K562 (cell line): ENCODE data around the gene TNFSF13. TPM values are rescaled to one million over a fixed set of nuclear protein-coding genes. Genes with fewer than 3 reads are reported as not detected.
A peak's percentile ranks its signal among the peaks of the same experiment; 100 is the strongest.

ENCODE experiments used
- CCNT2 ChIP-seq: IDR thresholded peaks from 2 replicates; pipeline ENCODE4 v1.6.1; 2011; ENCODE audit warnings: borderline replicate concordance, low read depth, mild to moderate bottlenecking, moderate library complexity, mixed read lengths, low read length; ENCODE audit not compliant: insufficient read length; ENCODE audit errors: extremely low read depth
- ETV6 ChIP-seq, 3 experiments: fragments of 150-350 bp in 1 of 3; sonication (generic) in 1 of 3; formaldehyde crosslinking in 1 of 3; IDR thresholded peaks; 2 replicates each; pipeline versions ENCODE4 v1.6.1 to v1.8.0; 2014 to 2022; ENCODE audit warnings: borderline replicate concordance in 2 of 3, low read depth in 2 of 3, antibody characterized with exemption in 1 of 3, low read length in 1 of 3, mild to moderate bottlenecking in 1 of 3, missing genetic modification reagents in 1 of 3
- FOXP1 ChIP-seq: sonication (generic); formaldehyde crosslinking; IDR thresholded peaks from 2 replicates; pipeline ENCODE4 v1.8.0; 2022; ENCODE audit warnings: mild to moderate bottlenecking, missing genetic modification reagents
- SIRT6 ChIP-seq: IDR thresholded peaks from one replicate; pipeline ENCODE4 v1.6.1; 2012; ENCODE audit warnings: low read depth, mild to moderate bottlenecking, control low read depth, inconsistent platforms, low read length, moderate library complexity
- SPI1 ChIP-seq: IDR thresholded peaks from 2 replicates; pipeline ENCODE4 v1.6.1; 2011; ENCODE audit warnings: low read depth, low read length, control low read depth, borderline replicate concordance
- ZBTB1 ChIP-seq: sonication (generic); formaldehyde crosslinking; IDR thresholded peaks from 2 replicates; pipeline ENCODE4 v1.8.1; 2023; ENCODE audit warnings: missing genetic modification reagents, low read depth, mild to moderate bottlenecking, borderline replicate concordance
- ZKSCAN1 ChIP-seq: fragments of 150-350 bp; IDR thresholded peaks from 2 replicates; pipeline ENCODE4 v1.6.1; 2016; ENCODE audit warnings: low read depth, low read length
- polyA plus RNA-seq, 8 experiments: library from polyadenylated mRNA; depleted of rRNA in 4 of 8; stranded (reverse) in 5 of 8; unstranded in 3 of 8; fragments of >200 nt; fragmentation: Nextera tagmentation in 2 of 8; fragmentation: Illumina TruSeq in 1 of 8; extraction: Ambion mirVana in 2 of 8; extraction: Trizol in 1 of 8; gene quantifications; 2 replicates each; pipeline versions ENCODE4 v1.2.1 to v1.2.3, GENCODE V29; 2011 to 2014; ENCODE audit warnings: inconsistent platforms in 1 of 8, missing spikeins in 1 of 8
- total RNA-seq, 7 experiments: library from RNA; depleted of rRNA in 6 of 7; stranded (reverse); fragments of >200 nt in 6 of 7; fragmentation: Illumina TruSeq in 2 of 7; extraction: Trizol in 2 of 7; gene quantifications; 2 replicates each; pipeline versions ENCODE4 v1.2.1 to v1.2.3, GENCODE V29; 2011 to 2021; ENCODE audit warnings: low replicate concordance in 1 of 7
- TF ChIP-seq, protein P1 (sequence below): fragments of 450-650 bp; IDR thresholded peaks from 2 replicates; pipeline ENCODE4 v1.6.1; 2016; ENCODE audit warnings: low read depth
- TF ChIP-seq, protein P2 (sequence below): fragments of 450-650 bp; IDR thresholded peaks from 2 replicates; pipeline ENCODE4 v1.6.1; 2016; ENCODE audit warnings: borderline replicate concordance
- TF ChIP-seq, protein P3 (sequence below): fragments of 250-450 bp; sonication (Bioruptor Pico); IDR thresholded peaks from 2 replicates; pipeline ENCODE4 v1.8.0; 2021; ENCODE audit warnings: borderline replicate concordance, mild to moderate bottlenecking, moderate library complexity; ENCODE audit not compliant: poor library complexity, severe bottlenecking
- TF ChIP-seq, protein P4 (sequence below): fragments of 250-450 bp; sonication (Bioruptor Pico); IDR thresholded peaks from 2 replicates; pipeline ENCODE4 v1.9.0; 2021; ENCODE audit warnings: mild to moderate bottlenecking
- TF ChIP-seq, protein P5 (sequence below), 3 experiments: IDR thresholded peaks in 2 of 3; conservative IDR thresholded peaks in 1 of 3; 2 replicates each; pipeline ENCODE4 v1.5.1; 2011 to 2012; ENCODE audit warnings: low read length in 3 of 3, mild to moderate bottlenecking in 3 of 3, control low read depth in 2 of 3, improper control_type of control experiment in 1 of 3, inconsistent platforms in 1 of 3, low read depth in 1 of 3, mixed read lengths in 1 of 3, moderate library complexity in 1 of 3; ENCODE audit not compliant: insufficient read depth in 2 of 3

TNFSF13 gene
- total and polyA plus RNA-seq, 9 of the 15 experiments (the other 6 are each of a cell fraction or from before 2014, with no cell fraction given) = 0.04 to 0.51 (median 0.19) TPM; not detected in 1

DNA sequence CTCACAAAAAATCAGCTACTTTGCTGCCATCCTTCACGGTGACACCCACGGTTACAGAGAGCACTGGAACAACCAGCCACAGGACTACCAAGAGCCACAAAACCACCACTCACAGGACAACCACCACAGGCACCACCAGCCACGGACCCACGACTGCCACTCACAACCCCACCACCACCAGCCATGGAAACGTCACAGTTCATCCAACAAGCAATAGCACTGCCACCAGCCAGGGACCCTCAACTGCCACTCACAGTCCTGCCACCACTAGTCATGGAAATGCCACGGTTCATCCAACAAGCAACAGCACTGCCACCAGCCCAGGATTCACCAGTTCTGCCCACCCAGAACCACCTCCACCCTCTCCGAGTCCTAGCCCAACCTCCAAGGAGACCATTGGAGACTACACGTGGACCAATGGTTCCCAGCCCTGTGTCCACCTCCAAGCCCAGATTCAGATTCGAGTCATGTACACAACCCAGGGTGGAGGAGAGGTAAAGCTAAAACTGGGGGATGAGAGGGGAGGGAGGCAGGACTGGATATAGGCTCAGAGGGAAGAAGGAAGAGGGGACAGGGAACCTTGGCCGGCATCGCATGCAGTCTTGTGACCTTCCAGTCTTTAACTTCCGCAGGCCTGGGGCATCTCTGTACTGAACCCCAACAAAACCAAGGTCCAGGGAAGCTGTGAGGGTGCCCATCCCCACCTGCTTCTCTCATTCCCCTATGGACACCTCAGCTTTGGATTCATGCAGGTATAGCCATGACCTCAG is 21.5 kb downstream of the TNFSF13 start (continued):
- TF ChIP-seq FOXP1 (no peak), ETV6 (IDR thresholded peaks at IDR 0.05; ENCODE audit: borderline replicate concordance in 1 of 2, low read depth in 2 of 2, low read length in 1 of 2) (no peak), ETV6 (CRISPR knock-in tag; IDR thresholded peaks at IDR 0.05; ENCODE audit: borderline replicate concordance) (no peak), ZBTB1 (CRISPR knock-in tag) (no peak), ZKSCAN1 (no peak), CCNT2 (no peak), SPI1 (no peak), SIRT6 (no peak)
- TF ChIP-seq, protein P1, sequence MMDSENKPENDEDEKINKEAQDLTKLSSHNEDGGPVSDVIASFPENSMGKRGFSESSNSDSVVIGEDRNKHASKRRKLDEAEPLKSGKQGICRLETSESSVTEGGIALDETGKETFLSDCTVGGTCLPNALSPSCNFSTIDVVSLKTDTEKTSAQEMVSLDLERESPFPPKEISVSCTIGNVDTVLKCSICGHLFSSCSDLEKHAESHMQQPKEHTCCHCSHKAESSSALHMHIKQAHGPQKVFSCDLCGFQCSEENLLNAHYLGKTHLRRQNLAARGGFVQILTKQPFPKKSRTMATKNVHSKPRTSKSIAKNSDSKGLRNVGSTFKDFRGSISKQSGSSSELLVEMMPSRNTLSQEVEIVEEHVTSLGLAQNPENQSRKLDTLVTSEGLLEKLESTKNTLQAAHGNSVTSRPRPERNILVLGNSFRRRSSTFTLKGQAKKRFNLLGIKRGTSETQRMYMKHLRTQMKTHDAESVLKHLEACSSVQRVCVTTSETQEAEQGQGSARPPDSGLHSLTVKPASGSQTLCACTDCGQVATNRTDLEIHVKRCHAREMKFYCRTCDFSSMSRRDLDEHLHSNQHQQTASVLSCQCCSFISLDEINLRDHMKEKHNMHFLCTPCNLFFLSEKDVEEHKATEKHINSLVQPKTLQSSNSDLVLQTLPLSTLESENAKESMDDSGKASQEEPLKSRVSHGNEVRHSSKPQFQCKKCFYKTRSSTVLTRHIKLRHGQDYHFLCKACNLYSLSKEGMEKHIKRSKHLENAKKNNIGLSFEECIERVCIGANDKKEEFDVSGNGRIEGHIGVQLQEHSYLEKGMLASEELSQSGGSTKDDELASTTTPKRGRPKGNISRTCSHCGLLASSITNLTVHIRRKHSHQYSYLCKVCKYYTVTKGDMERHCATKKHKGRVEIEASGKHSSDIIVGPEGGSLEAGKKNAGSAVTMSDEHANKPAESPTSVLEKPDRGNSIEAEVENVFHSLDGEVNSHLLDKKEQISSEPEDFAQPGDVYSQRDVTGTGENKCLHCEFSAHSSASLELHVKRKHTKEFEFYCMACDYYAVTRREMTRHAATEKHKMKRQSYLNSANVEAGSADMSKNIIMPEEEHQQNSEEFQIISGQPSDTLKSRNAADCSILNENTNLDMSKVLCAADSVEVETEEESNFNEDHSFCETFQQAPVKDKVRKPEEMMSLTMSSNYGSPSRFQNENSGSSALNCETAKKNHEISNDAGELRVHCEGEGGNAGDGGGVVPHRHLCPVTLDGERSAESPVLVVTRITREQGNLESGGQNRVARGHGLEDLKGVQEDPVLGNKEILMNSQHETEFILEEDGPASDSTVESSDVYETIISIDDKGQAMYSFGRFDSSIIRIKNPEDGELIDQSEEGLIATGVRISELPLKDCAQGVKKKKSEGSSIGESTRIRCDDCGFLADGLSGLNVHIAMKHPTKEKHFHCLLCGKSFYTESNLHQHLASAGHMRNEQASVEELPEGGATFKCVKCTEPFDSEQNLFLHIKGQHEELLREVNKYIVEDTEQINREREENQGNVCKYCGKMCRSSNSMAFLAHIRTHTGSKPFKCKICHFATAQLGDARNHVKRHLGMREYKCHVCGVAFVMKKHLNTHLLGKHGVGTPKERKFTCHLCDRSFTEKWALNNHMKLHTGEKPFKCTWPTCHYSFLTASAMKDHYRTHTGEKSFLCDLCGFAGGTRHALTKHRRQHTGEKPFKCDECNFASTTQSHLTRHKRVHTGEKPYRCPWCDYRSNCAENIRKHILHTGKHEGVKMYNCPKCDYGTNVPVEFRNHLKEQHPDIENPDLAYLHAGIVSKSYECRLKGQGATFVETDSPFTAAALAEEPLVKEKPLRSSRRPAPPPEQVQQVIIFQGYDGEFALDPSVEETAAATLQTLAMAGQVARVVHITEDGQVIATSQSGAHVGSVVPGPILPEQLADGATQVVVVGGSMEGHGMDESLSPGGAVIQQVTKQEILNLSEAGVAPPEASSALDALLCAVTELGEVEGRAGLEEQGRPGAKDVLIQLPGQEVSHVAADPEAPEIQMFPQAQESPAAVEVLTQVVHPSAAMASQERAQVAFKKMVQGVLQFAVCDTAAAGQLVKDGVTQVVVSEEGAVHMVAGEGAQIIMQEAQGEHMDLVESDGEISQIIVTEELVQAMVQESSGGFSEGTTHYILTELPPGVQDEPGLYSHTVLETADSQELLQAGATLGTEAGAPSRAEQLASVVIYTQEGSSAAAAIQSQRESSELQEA = no peak
- TF ChIP-seq, protein P2, sequence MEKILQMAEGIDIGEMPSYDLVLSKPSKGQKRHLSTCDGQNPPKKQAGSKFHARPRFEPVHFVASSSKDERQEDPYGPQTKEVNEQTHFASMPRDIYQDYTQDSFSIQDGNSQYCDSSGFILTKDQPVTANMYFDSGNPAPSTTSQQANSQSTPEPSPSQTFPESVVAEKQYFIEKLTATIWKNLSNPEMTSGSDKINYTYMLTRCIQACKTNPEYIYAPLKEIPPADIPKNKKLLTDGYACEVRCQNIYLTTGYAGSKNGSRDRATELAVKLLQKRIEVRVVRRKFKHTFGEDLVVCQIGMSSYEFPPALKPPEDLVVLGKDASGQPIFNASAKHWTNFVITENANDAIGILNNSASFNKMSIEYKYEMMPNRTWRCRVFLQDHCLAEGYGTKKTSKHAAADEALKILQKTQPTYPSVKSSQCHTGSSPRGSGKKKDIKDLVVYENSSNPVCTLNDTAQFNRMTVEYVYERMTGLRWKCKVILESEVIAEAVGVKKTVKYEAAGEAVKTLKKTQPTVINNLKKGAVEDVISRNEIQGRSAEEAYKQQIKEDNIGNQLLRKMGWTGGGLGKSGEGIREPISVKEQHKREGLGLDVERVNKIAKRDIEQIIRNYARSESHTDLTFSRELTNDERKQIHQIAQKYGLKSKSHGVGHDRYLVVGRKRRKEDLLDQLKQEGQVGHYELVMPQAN = 0 out of 2 replicates have a peak, but pooled peaks have one; percentile 31
- TF ChIP-seq, protein P3, sequence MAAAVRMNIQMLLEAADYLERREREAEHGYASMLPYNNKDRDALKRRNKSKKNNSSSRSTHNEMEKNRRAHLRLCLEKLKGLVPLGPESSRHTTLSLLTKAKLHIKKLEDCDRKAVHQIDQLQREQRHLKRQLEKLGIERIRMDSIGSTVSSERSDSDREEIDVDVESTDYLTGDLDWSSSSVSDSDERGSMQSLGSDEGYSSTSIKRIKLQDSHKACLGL (CRISPR knock-in tag) = no peak
- TF ChIP-seq, protein P4, sequence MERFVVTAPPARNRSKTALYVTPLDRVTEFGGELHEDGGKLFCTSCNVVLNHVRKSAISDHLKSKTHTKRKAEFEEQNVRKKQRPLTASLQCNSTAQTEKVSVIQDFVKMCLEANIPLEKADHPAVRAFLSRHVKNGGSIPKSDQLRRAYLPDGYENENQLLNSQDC (CRISPR knock-in tag) = no peak
- TF ChIP-seq, protein P5, sequence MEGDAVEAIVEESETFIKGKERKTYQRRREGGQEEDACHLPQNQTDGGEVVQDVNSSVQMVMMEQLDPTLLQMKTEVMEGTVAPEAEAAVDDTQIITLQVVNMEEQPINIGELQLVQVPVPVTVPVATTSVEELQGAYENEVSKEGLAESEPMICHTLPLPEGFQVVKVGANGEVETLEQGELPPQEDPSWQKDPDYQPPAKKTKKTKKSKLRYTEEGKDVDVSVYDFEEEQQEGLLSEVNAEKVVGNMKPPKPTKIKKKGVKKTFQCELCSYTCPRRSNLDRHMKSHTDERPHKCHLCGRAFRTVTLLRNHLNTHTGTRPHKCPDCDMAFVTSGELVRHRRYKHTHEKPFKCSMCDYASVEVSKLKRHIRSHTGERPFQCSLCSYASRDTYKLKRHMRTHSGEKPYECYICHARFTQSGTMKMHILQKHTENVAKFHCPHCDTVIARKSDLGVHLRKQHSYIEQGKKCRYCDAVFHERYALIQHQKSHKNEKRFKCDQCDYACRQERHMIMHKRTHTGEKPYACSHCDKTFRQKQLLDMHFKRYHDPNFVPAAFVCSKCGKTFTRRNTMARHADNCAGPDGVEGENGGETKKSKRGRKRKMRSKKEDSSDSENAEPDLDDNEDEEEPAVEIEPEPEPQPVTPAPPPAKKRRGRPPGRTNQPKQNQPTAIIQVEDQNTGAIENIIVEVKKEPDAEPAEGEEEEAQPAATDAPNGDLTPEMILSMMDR (IDR thresholded peaks at IDR 0.05 in 2 of 3, conservative IDR thresholded peaks at IDR 0.05 in 1 of 3; ENCODE audit: insufficient read depth in 2 of 3, low read depth in 1 of 3, low read length in 3 of 3) = no peak
